Omental fat pad (tissue), 4 donors: ENCODE measurements around the gene CYP2J2. TPM values are rescaled to one million over a fixed set of nuclear protein-coding genes. Genes with fewer than 3 reads are reported as not detected.
"Not testable (repeated sequence)": the region's sequence is repeated elsewhere in the genome, so short reads cannot be mapped to it uniquely, and the experiment has no call there.

Source experiments
- ATAC-seq: fragments of 150-250 bp; one replicate; pipeline ENCODE4 v1.9.1; 2016; ENCODE audit warnings: mild to moderate bottlenecking, moderate library complexity; ENCODE audit not compliant: low FRiP score
- DNase-seq: peaks from one replicate; pipeline ENCODE4 v3.0.0-alpha.2; 2019; ENCODE audit warnings: low spot score
- CTCF ChIP-seq, 3 donors: fragments of 450-650 bp; IDR thresholded peaks; one replicate each; pipeline ENCODE4 v1.5.1; 2016 to 2017; ENCODE audit warnings: antibody characterized with exemption in 3 of 3, mild to moderate bottlenecking in 3 of 3, moderate library complexity in 2 of 3
- total RNA-seq, 4 donors: library from RNA; depleted of rRNA; stranded (reverse); fragments of >200 nt; gene quantifications; one replicate each; pipeline ENCODE4 v1.1.0, GENCODE V29; 2016

The CYP2J2 gene
- total RNA-seq, 4 donors from 2014 or later, result 2.3 to 5.2 (median 2.9) TPM; not detected in 1

GRCh38 chr1:59866462-59866861, 60.1 kb downstream of the CYP2J2 start:
- no peak for ATAC-seq
- no peak for DNase-seq

GRCh38 chr1:59857679-59858354, 68.8 kb downstream of the CYP2J2 start:
- TF ChIP-seq CTCF (IDR thresholded peaks at IDR 0.05), result no peak
- DNase-seq (no peak), ATAC-seq (no peak)

More at GRCh38 chr1:59866462-59866861, 60.1 kb downstream of the CYP2J2 start:
- no peak for TF ChIP-seq CTCF (IDR thresholded peaks at IDR 0.05)

- DNase-seq (no peak), ATAC-seq (no peak)
- no peak for TF ChIP-seq CTCF (IDR thresholded peaks at IDR 0.05)
Observed at GRCh38 chr1:59856725-59857338, 69.7 kb downstream of the CYP2J2 start.

GRCh38 chr1:59855297-59855696, 71.3 kb downstream of the CYP2J2 start:
- not testable (repeated sequence) for ATAC-seq, DNase-seq

- TF ChIP-seq CTCF (IDR thresholded peaks at IDR 0.05), result no peak
- DNase-seq (no peak), ATAC-seq (no peak)
Observed at GRCh38 chr1:59852117-59852516, 74.5 kb downstream of the CYP2J2 start.

- DNase-seq, result no peak
- no peak for ATAC-seq
- no peak for TF ChIP-seq CTCF (IDR thresholded peaks at IDR 0.05)
Observed at GRCh38 chr1:59846895-59847282, 79.7 kb downstream of the CYP2J2 start.

- ATAC-seq (no peak), DNase-seq (no peak)
- TF ChIP-seq CTCF (IDR thresholded peaks at IDR 0.05), result no peak
Observed at GRCh38 chr1:59846209-59846894, 80.2 kb downstream of the CYP2J2 start.
